Urothelium cell line (cell line): ENCODE data around the gene HOXD12.

Experiments used
- DNase-seq: peaks from one replicate; pipeline ENCODE4 v3.0.0; 2011; ENCODE audit warnings: low spot score, mixed read lengths
- FAIRE-seq: peaks from 2 replicates; lab custom pipeline; 2011; peaks lifted over from hg19 to GRCh38; lab: Jason Lieb, UNC

Gene HOXD12

GRCh38 chr2:176146645-176147044, 47.0 kb downstream of the HOXD12 start:
- DNase-seq, result no peak
- no peak for FAIRE-seq

- no peak for DNase-seq
These were observed 47.7 kb downstream of the HOXD12 start for GRCh38 chr2:176147210-176147799.

GRCh38 chr2:176147800-176148496, 48.4 kb downstream of the HOXD12 start:
- DNase-seq (no peak), FAIRE-seq (no peak)

More at GRCh38 chr2:176147210-176147799, 47.7 kb downstream of the HOXD12 start:
- FAIRE-seq, result no peak

GRCh38 chr2:176148751-176149421, 49.3 kb downstream of the HOXD12 start:
- FAIRE-seq, result no peak
- no peak for DNase-seq

- no peak for FAIRE-seq
- no peak for DNase-seq
These were observed 49.9 kb downstream of the HOXD12 start for GRCh38 chr2:176149481-176149938.

- FAIRE-seq (no peak), DNase-seq (no peak)
These were observed 50.5 kb downstream of the HOXD12 start for GRCh38 chr2:176149939-176150583.

GRCh38 chr2:176150584-176151441, 51.2 kb downstream of the HOXD12 start:
- FAIRE-seq (no peak), DNase-seq (no peak)

GRCh38 chr2:176151442-176152287, 52.1 kb downstream of the HOXD12 start, which contains the start of gene HOXD4:
Gene HOXD4, plus strand, starts transcription at chr2:176151550. Its CDS starts 84 bp downstream, at chr2:176151634.
- DNase-seq (no peak), FAIRE-seq (no peak)
